Measurements from ENCODE around the gene POLA1.

POLA1 gene

DNA sequence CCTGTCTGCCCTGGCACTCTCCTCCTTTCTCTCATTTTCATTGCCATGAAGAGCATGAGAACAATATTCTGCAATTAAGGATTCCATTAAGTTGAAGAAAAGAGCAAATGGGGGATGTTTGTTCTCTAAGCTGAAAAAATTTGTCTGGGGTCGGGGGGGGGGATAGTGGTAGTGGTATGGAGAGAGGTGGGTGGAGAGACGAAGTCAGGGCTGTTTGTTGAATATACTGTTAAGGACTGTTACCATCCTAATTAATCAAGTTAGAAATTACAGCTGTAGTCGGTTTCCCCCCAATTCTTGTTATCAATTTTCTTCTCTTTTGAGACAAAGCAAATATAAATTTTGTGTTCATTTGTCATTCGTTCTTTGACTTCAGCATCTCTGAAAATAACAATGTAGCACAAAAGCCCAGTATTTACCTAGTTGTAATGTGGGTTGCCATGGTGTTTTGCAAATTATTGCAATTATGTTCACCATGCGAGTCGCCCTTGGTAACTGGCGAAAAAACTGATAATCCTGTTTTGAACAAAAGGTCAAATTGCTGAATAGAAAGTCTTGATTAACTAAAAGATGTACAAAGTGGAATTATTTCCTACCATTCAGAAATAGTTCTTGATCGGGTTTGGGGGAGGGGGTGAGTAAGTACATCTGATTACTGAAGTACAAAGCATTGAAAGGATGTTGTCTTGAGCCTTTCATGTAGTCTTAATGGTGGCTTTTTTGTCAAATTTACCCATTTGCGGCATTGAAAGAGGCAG lies 183.0 kb downstream of the POLA1 start:
- DNase-seq (ENCODE audit: low spot score), result no peak

DNA sequence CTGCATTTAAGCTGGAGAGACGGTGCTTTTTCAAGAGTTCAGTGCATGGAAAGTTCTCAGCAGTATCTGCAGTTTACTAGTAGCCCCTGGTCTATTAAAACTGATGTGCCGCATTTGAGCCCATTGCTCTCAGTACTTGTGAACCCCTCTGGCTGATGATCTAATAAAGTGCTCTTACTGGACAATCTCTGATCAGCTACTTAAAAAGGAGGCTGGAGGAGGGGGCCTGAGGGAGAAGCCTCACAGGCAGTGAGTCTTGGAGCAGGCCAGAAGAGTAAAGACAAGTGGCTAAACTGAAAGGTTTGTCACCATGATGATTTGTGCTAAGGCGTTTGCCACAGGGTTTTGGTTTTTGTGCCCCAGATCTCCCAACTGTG lies 183.6 kb downstream of the POLA1 start:
- DNase-seq (ENCODE audit: low spot score), result no peak

DNA sequence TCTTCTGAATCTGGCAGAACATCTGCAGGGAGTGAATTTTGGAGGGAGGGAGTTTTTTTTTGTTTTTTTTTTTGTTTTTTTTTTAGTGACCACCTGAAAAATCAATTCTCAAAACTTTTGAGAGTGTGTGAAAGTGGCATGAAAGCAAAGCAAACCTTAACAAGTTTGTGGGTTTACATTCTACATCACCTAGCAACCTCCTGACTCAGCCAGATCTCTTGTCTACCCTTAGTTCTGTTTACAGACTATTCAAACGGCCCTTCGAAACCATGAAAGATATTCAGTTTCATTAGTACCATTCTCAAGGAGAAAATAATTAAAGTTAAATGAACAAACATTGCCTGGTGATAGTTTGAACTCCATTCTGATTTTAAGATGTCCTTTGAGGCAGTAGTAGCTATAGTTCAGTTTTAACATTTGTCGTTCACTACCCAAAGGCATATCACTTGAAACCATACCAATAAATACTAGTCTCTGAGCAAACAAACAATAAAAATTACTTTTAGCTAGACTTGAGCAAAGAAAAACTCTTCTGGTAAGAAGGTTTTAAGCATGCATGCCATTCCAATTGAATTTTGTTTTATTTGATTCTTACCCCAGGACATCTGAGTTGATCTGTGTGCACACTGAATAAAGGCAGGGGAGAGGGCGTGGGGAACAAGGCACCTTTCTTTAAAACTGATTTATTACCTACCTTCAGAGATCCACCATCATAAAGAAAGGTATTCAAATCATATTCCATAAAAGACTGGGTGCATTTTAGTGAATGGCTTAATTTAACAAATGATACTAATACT lies 184.3 kb downstream of the POLA1 start:
- DNase-seq (ENCODE audit: low spot score), result no peak

DNA sequence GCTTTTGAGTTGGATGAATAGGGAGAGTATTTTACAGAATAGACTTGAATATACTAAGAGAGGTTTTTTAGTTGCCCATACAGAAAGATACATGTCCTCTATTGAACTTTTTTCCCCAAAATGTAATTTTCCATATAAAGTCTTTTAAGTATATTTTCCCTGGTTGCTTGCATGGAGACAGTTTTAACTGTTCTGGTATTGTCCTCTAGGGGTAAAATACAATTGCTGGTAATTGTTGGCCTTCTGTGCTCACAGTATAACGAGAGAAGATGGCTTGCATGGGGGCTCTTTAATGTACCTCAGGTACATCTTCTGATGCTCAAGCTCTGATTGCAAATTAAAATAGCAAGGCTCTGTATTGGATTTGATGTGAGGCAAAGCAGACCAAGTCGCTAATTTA lies 186.0 kb downstream of the POLA1 start:
- no peak for DNase-seq (ENCODE audit: low spot score)

DNA sequence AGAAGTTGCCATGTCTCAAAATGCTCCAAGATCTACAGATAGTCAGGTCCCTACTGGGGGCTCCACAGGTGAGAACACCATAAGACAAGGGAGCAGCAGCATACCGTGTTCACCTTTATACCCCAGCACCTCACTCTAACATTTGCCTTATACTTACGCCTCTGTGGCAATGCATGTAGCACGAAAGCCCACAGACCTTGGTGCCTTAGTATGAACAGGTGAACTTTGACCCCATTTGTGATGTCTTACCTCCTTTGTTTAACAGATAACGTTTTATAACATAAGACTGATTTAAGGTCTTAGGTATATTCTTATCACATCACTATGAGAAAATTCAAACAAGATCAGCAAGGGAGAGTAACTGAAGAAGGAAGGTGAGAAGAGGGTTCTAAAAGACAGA lies 193.2 kb downstream of the POLA1 start:
- DNase-seq (ENCODE audit: low spot score), result no peak

DNA sequence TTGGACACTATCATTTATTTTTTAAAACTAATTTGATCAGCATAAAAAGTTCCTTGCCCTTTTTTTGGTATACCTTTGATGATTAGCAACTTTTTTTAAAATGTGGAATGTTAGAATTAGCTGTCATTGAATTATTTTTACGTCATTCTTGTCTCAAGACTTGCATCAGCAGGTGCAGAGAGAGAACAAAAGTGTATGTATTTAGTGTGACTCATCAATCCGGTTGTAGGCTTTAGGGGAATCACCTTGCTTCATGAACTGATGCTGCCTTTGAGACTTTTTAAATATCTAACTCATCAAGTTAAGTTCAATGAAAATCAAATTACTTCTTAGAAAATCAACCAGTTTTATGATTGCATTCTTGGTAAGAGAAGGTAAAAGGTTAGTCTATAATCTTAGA lies 197.0 kb downstream of the POLA1 start:
- DNase-seq (ENCODE audit: low spot score), result no peak

DNA sequence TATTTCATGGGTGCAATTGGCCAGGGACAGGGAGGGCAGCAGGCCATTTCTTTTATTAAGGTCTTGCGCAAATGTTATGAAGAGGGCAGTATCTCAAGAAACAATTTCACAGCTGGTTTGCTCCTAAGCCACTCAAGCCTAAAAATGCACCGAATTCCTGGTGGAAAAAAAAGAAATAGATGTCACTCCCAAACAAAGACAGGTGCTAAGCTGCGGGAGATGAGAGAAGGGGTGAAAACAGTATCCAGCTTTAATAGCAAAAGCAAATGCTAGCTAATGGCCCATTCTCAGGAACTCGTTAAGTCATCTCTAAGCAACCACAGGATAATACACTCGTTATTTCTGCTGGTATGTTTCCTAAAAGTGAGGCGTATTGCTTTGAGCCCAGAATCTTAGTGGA lies 205.7 kb downstream of the POLA1 start:
- DNase-seq (ENCODE audit: low spot score), result no peak

DNA sequence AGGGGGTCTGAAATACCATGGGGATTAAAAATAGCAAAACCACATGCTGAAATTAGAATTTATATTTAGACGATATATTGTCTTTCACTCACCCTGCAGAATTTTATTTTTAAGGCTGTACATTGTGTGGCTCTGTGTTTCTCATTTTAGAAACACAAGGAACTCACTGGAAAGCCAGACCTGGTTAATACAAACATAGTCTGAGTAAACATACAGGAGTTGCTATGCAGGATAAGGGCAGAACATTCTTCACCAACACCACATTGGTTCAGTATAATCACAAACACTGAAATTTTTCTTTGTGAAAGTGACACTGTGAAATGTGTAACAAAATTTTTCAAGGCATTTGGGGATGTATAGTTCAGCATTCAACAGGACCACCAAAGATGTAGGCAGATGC lies 206.5 kb downstream of the POLA1 start:
- DNase-seq (ENCODE audit: low spot score), result no peak

DNA sequence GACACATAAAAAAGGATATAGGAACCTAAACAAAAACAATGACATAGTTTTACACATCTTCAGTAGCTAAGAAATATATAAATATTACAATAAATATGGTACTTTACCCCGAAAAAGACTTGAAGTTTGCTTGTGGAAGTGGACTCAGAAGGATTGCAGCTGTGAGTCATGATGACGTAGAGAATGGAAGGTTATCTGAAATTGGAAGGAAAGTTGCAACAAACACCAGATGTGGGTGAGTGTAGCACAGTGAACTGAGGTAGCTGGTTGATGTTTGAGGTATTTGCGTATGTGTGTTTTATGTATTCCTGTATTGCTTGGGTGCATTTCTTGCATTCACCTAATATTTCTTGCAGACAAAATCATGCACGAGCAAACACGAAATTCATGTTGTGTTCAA lies 209.1 kb downstream of the POLA1 start:
- DNase-seq (ENCODE audit: low spot score), result no peak

DNA sequence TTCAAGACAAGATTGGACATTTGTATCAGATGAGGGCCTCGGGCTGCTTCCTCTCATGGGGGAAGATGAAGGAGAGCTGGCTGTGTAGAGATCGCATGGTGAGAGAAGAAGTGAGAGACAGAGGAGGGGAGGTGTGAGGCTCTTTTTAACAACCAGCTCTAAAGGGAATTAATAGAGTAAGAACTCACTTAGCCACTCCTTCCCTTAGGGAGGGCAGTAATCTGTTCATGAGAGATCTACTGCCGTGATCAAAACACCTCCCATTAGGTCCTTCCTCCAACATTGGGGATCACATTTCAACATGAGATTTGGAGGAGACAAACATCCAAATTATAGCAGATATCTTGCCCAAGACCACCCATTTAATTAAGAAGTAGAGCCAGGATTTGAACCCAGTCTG lies 225.0 kb downstream of the POLA1 start:
- DNase-seq (ENCODE audit: low spot score), result no peak

DNA sequence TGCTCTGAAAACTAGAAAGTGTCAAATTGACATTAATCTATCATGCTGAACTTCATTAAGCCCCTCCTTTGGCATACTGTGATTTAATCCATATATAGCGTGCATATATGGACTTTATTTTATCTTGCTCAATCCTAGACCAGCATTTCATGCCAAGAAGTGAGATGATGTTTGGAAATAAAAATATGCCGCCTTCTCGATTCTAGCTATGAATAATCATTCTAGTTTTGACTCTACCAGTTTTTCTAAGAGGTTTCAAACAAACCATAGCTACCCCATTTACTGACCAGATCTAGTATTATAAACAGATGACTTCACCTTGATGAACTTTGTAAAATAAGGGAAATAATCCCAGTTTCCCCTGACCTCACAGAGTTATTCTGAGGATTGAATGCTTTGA lies 227.1 kb downstream of the POLA1 start:
- no peak for DNase-seq (ENCODE audit: low spot score)

DNA sequence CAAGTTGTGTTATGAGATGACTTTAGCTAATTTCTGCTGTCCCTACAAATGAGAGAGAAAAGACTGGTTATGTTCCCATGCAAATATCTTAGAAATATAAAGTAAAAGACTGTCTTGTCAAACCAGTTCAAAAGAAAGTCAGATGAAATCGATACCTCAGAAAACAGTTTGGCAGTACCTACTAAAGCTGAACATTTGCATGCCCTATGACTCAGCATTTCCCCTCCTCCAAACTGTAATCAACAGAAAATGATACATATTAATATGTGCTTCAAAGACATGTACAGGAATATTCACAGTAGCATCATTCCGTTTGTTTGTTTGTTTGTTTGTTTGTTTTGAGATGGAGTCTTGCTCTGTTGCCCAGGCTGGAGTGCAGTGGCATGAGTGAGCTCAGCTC lies 231.7 kb downstream of the POLA1 start:
- DNase-seq (ENCODE audit: low spot score), result no peak

DNA sequence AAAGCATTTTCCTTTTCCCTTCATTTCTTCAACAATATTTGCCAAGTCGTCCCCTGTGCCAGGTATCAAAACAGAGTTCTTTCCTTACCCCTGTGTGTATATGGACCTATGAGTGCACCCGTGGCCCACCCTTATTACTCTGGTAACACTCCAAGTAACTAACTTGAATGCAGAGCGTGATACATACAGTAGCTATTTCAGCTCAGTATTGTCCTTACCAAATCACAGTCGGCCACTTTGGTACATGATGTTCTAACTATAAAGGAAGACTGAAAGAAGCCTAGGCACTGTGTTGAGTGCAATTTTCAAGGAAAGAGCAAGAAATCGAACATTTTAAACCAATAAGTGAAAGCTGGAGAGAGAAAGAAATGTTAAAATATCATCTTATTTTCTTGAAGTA lies 233.7 kb downstream of the POLA1 start:
- DNase-seq (ENCODE audit: low spot score), result no peak

DNA sequence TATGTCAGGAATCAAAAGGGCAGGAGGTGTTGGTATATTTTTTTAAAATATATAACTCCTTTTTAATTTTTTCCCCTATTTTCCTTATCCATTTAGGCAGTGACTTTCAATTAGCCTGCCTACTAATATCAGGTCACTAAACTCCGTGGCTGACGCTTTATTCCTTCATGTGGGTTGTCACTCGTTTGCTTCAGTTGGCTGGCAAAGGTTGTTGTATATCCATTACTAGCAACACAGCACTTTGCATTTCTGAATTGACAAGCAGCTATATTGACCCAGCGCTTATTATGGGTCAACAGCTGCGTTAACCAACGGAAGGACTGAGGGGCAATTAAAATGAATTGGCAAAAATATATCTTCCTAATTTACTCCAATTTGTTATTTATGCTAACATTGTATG lies 234.4 kb downstream of the POLA1 start:
- no peak for DNase-seq (ENCODE audit: low spot score)

DNA sequence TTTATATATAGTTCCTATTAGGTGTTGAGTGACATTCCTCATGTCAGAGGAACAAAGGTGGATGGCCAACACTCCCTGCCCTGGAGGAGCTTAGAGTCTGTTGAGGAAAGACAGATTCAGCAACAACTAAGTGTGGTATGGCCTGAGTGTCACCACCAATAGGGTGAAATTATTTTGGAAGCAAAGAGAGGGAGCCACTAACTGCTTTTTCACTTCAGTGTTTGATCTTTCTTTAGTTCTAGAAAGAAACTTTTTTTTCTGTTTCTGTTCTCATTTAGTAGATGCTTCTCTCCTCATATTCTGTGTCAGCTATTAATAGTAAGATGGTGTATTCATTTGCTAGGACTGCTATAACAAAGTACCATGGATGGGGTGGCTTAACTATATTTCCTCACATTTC lies 240.6 kb downstream of the POLA1 start:
- DNase-seq (ENCODE audit: low spot score), result no peak

DNA sequence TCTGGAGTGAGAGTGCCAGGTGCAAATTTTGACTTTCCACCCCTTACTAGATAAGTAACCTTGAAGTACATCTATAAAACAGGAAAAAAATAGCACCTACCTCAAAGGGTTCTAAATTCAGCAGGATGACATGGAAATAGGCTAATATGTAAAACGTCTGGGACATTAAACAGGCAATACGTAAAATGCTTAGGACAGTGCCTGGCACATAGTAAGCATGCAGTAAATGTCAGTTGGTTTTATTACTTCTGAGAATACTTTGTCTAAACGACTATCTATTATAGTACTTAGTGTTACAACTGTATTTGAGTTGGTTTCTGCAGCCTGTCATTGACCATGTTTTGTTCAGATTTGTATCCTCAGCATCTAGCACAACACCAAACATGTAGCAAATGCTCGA lies 251.3 kb downstream of the POLA1 start:
- DNase-seq (ENCODE audit: low spot score), result no peak

DNA sequence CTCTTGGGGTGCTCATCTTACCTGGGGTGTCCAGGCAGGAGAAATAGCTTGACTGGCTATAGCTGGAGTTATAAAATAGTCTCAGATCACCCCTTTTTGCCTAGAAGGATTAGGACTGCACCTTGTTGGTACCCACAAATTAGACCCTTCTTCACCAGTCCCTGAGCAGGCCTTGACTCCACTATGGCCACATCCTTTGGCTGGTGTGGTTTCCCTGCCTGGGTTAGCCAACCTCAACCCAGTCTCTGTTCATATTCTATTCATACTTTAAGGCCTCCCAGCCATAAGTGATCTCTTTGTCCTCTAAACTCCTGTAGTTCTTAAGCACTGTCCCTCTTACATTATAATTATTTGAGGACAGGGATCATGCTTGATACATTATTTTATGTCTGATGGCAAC lies 252.7 kb downstream of the POLA1 start:
- DNase-seq (ENCODE audit: low spot score), result no peak

DNA sequence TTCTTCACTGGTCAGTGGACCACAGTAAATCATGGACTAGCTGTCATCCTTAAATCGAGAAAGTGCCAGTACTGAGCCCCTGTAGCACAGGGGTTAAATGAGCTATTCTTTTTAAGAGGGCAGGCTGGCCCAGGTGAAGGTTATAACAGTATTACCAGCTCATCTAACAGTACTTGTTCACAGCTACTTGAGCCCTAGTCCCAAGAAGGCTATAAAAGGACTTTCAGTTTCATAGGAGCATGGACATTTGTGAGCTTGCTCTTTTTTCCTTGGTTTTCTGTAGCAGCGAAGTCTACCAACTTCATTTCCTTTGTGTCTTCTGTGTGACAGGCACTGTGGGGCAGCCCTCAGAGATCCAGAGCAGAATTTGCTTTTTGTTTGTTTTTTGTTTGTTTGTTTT lies 261.0 kb downstream of the POLA1 start:
- DNase-seq (ENCODE audit: low spot score), result no peak

DNA sequence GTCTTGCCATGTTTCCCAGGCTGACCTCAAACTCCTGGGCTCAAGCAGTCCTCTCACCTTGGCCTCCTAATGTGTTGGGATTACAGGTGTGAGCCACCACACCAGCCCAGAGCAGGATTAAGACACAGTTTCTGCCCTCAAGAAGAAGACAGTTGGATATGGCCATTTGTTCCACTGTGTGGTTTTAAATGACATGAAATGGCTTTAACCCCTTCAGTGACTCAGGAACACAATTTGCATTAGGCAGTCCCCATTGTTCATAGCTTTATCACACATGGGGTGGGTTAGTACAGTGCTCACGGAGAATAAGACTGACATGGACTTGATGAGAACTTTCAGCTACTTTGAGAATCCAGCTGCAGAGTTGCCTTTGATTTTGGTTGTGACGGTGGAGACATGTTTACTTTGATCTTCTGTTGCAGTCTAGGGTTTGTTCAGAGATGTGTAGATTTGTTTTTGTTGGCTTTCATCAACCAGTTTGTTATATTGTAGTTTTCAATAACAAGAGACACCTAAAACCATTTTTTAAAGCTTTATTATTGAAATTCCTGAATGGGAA lies 261.7 kb downstream of the POLA1 start:
- DNase-seq (ENCODE audit: low spot score), result no peak

DNA sequence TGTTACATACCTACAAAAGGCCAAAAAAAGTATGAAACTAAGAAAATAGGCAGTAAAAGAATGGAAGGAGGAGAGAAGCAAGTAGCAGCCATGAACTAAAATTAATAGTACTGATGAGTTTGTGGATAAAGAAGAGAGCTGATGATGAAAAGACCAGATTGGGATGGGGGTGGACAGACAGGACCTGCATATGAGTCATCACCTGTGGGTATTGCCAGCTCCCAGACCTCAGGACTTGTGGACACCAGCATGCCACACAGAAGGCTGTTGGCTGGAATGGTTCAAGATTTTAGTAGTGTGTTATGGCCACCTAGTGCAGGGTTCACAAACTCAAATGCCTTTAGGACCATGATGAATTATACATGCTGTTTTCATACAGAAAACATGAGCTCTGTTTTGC lies 263.1 kb downstream of the POLA1 start:
- DNase-seq (ENCODE audit: low spot score), result no peak

DNA sequence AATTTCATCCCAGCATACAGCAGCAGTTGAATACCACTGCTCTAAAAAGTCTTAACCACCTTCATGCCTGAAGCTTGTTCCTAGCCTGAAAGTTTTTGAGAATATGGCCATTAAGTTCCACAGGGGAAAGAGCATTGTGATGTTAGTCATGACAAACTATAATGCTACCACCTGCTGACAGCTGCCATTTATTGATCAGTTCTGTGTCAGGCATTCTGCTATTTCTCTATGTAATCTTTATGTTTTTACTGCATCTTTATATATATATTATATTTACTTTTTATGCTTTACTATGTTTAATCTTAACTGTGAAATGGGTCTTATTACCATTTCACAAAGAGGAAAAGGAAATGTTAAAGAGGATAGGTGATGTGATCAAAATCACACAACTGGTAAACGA lies 268.1 kb downstream of the POLA1 start:
- DNase-seq (ENCODE audit: low spot score), result no peak

DNA sequence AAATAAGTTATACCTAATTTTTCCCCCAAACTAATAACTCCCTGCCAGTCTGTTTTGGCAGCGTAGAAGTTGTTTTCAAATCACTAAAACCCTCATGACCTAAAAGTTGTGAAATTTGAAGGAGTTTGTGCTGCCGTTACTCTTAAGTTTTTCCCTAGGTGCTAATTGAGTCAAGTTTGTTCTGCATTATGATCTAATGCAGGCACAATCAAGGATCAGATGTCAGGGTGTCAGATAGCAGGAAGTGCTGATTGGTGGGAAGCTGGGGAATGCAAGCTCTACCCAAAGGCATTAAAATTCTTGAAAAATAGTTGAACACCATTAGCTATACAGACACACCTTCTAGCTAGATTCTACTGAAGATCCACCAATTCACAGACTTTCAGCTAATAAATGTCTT lies 270.1 kb downstream of the POLA1 start:
- DNase-seq (ENCODE audit: low spot score), result no peak

DNA sequence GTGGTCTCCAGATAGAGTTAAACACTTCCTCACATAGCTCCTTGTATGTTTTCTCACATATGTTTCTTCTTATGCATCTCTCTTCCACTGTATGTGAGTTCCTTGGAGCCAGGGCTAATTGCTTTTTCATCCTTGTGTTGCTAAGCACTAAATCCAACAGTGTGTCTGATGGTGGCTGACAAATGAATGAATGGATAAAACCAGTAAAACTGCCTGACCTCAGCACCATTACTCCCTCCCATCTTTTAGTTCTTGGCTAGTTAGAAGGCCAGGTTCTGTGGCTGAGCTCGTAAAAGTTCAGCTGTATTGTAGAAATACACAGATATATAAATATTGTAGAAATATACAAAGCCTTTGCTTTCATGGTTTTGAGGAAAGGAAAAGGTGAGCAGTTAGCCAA lies 271.7 kb downstream of the POLA1 start:
- no peak for DNase-seq (ENCODE audit: low spot score)

DNA sequence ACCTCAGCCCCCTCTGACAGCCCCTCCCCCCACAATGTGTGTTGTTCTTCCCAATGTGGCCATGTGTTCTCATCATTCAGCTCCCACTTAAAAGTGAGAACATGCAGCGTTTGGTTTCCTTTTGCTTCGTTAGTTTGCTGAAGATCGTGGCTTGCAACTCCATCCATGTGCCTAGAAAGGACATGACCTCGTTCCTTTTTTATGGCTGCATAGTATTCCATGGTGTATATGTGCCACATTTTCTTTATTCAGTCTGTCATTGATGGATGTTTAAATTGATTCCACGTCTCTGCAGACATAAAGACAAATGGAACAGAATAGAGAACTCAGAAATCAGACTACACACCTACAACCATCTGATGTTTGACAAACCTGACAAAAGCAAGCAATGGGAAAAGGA lies 276.1 kb downstream of the POLA1 start:
- no peak for DNase-seq (ENCODE audit: low spot score)
